Lower leg skin (tissue), 3 donors: ENCODE data around the gene PAFAH1B1.

Experiments
- POLR2A ChIP-seq, 2 donors: fragments of 450-650 bp; IDR thresholded peaks; one replicate each; pipeline ENCODE4 v1.6.1; 2016 to 2017; ENCODE audit warnings: antibody characterized with exemption in 2 of 2, mild to moderate bottlenecking in 1 of 2, moderate library complexity in 1 of 2
- TF ChIP-seq, protein P1 (sequence below), 3 donors: fragments of 450-650 bp; IDR thresholded peaks; one replicate each; pipeline ENCODE4 v1.5.1; 2016; ENCODE audit warnings: antibody characterized with exemption in 3 of 3, mild to moderate bottlenecking in 3 of 3, moderate library complexity in 2 of 3

DNA sequence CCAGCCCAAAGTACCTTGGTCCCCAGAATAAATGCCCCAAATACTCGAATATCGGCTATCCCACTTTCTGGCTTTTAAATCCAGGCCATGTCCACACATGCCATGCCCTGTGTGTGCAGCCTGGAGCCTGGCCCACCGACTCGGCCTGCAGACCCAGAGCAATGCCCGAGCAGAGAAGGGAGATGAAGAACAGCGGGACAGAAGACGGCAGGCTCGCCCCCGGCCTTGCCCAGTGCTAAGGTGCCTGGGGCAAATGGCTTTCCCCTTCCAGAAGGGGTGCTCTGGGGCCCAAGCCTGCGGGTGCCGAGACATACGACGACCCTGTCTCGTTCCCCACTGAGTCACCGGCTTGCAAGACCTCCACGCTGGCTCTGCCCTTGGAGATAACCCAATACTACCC, 110.2 kb downstream of the PAFAH1B1 start:
- no peak for TF ChIP-seq POLR2A (IDR thresholded peaks at IDR 0.05)
- TF ChIP-seq, protein P1, sequence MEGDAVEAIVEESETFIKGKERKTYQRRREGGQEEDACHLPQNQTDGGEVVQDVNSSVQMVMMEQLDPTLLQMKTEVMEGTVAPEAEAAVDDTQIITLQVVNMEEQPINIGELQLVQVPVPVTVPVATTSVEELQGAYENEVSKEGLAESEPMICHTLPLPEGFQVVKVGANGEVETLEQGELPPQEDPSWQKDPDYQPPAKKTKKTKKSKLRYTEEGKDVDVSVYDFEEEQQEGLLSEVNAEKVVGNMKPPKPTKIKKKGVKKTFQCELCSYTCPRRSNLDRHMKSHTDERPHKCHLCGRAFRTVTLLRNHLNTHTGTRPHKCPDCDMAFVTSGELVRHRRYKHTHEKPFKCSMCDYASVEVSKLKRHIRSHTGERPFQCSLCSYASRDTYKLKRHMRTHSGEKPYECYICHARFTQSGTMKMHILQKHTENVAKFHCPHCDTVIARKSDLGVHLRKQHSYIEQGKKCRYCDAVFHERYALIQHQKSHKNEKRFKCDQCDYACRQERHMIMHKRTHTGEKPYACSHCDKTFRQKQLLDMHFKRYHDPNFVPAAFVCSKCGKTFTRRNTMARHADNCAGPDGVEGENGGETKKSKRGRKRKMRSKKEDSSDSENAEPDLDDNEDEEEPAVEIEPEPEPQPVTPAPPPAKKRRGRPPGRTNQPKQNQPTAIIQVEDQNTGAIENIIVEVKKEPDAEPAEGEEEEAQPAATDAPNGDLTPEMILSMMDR (IDR thresholded peaks at IDR 0.05): no peak
